WI38 (cell line): ENCODE results near the gene GPD2.

Experiments
- H3K4me3 ChIP-seq: 2 replicates; pipeline ENCODE4 v1.5.1; 2011; ENCODE audit warnings: low read depth, mild to moderate bottlenecking, control low read depth, low read length
- TF ChIP-seq, protein P1 (sequence below): IDR thresholded peaks from 2 replicates; pipeline ENCODE4 v1.5.1; 2012; ENCODE audit warnings: low read depth, mild to moderate bottlenecking, control low read depth, low read length

Gene GPD2

GRCh38 chr2:156548413-156548812, 112.2 kb downstream of the GPD2 start:
- no peak overlapping the region for H3K4me3 ChIP-seq
- TF ChIP-seq, protein P1, sequence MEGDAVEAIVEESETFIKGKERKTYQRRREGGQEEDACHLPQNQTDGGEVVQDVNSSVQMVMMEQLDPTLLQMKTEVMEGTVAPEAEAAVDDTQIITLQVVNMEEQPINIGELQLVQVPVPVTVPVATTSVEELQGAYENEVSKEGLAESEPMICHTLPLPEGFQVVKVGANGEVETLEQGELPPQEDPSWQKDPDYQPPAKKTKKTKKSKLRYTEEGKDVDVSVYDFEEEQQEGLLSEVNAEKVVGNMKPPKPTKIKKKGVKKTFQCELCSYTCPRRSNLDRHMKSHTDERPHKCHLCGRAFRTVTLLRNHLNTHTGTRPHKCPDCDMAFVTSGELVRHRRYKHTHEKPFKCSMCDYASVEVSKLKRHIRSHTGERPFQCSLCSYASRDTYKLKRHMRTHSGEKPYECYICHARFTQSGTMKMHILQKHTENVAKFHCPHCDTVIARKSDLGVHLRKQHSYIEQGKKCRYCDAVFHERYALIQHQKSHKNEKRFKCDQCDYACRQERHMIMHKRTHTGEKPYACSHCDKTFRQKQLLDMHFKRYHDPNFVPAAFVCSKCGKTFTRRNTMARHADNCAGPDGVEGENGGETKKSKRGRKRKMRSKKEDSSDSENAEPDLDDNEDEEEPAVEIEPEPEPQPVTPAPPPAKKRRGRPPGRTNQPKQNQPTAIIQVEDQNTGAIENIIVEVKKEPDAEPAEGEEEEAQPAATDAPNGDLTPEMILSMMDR, result no peak

DNA sequence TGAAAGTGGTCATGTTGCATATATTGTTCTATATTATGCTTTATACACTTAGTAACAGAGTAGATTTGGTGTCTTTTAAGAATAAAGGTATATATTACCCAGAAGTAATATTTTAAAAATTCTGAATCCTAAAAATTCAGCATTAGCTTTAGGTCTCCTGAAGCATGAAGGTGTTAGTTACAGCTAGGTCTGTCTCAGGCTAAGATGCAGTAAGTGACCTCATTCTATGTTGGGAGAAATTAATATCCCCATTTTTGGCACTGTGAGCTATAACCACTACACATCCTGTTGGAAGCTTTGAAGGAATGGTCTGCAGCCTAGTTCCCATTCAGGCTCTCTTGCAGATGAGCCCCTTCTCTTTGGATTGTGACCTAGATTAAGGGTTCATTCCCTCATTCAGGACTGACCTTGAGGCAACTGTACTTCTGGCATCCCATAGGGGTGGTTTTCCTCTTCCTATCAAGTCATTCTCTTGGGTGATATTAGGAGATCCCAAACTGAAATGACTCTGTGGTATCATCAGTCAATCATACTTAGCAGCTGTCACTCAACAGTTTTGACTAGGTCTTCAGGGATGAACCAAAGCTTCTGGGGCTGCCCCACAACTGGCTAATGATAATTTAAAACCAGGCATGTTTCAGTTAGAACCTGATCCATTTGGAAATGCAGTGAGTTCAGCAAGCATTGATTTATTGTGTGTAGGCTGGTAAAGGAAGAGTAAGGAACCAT, 117.7 kb downstream of the GPD2 start:
- TF ChIP-seq, protein P1, result no peak
- H3K4me3 ChIP-seq, result no peak overlapping the region

DNA sequence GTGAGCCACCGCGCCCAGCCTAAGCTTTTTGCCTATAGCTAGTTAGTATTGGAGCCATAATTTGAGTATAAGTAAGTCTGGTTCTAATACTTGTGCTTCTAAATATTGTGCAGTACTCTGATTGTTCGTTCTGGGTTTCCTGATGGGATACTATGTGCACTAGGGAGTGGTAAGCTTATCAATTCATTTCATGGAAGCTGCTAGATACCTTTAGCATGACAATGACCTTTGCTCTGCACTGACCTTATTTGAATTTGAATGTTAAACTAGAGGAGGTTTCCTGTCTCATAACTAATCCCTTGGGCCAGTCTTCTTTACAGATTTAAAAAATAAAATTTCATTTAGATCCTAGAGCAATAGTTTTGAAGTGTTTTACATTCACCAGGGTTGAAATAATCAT, 125.1 kb downstream of the GPD2 start:
- TF ChIP-seq, protein P1, result no peak

DNA sequence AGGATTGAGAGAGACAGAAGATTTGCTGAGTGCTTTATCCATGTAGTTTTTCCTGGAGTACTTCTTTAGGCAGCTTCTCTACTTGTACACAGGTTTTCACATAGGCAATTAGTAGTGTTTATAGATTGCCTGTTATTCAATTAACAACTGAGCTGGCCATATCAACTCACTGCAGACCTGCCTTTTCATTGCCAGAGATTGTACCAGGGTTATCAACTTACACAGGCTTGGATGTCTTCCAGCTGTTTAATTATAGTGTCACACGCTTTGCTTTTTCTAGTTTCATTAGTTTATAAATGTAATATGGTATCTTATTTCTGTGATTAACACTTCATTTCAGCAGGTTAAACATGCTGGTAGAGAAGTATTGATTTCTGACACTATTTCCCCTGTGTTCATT, 125.9 kb downstream of the GPD2 start:
- H3K4me3 ChIP-seq, result no peak overlapping the region
- TF ChIP-seq, protein P1, result no peak

More for the DNA sequence above, 125.1 kb downstream of the GPD2 start:
- no peak overlapping the region for H3K4me3 ChIP-seq

- TF ChIP-seq, protein P1, result no peak
These were observed 128.0 kb downstream of the GPD2 start for GRCh38 chr2:156563994-156564753.

DNA sequence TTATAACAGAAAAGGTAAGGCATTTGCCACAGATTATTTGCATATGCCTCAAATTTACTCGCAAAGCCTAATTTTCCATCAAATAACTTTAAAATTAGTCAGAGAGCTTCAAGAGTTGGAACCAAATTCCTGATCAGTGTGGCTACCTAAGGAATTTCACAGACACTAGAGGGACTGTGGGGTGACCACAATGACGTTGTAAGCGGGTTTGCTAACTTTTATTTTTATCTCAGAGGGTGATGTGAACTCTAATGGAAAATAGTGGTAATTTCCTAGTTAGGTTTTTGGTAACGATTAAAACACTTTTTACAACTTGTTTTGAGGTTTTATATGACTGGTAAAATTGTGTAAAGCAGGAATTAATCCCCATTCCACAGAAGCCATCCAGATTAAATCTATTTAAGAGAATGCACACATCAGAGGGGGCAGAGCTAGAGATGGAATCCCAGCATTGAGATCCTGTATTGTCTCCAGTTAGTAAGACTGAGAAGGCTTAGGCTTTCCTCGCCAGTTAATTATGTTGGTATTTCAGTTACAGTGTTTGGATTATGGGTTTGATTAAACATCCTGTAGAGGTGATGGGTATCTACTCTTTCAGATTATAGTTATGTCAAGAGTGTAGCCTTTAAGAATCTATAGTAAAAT, 129.0 kb downstream of the GPD2 start:
- H3K4me3 ChIP-seq, result no peak overlapping the region
- TF ChIP-seq, protein P1, result no peak

More at GRCh38 chr2:156563994-156564753, 128.0 kb downstream of the GPD2 start:
- no peak overlapping the region for H3K4me3 ChIP-seq
